NCI-H460 (cell line): ENCODE measurements around the gene CHRM5. TPM values are rescaled to one million over a fixed set of nuclear protein-coding genes. Genes with fewer than 3 reads are reported as not detected.

Experiments
- DNase-seq: peaks from one replicate; pipeline ENCODE4 v3.0.0-alpha.2; 2016; ENCODE audit warnings: low read depth; ENCODE audit errors: extremely low read depth
- total RNA-seq: library from RNA; depleted of rRNA; stranded (reverse); fragments of >200 nt; shearing (Covaris generic); gene quantifications from 2 replicates; pipeline ENCODE4 v1.2.3, GENCODE V29; 2014; rRNA removed

CHRM5 gene
- total RNA-seq, 1 experiment from 2014 or later, result not detected

DNA sequence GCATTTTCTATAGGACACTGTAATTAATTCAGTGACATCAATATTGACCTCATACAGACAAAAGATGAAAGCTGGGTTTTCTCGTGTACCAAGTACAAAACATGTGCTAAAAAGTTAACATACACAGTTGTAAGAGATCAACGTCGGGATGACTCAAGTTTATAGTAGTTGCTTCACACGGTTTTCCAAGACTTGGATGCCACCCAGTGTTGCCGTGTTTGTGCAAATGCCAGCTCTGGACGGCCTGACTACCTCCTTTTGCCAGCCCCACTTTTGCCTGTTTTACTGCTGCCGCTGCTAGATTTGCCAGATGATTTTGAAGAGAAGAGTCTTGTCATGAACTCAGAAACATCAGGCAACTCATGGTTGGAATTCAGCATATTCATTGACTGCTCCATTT is 115.8 kb downstream of the CHRM5 start:
- peak; percentile 18 for DNase-seq

DNA sequence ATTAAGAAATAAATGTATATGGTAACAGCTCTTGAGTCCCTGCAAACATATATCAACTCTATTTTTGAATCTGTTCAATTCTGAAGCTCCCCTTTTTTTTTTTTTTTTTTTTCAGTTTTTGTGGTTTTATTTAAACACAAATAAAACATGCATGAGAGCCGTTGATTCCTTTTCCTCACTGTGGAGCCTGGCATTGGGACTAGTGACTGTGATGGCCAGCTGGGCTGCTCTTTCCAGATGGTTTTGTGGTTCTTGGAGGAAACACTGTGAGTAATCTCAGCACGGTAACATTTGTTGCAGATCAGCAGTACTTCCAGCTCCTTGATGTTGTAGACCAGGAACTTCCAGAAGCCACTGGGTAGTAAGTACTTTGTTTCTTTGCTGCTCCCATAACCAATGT is 117.4 kb downstream of the CHRM5 start:
- DNase-seq, result no peak

DNA sequence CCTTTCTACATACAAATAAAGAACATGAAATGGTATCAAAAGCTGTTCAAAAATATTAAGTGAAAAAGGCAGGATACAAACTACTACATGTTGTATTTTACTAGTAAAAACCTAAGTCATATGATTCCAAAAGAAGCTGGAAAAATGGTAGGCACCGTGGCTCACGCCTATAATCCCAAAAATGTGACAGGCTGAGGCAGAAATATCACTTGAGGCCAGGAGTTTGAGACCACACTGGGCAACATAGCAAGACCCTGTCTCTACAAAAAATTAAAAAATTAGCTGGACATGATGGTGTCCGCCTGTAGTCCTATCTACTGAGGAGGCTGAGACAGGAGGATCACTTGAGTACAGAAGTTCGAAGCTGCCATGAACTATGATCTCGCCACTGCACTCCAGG is 131.6 kb downstream of the CHRM5 start:
- no peak for DNase-seq

GRCh38 chr15:34101366-34102174 is 133.3 kb downstream of the CHRM5 start, which contains the start of the genes EMC7 and PGBD4:
Gene EMC7, minus strand, starts transcription at chr15:34101862. Its CDS starts 23 bp downstream, at chr15:34101839.
Gene PGBD4, plus strand, starts transcription at chr15:34102083. Its CDS starts 449 bp downstream, at chr15:34102532.
- peak; percentile 98 for DNase-seq

DNA sequence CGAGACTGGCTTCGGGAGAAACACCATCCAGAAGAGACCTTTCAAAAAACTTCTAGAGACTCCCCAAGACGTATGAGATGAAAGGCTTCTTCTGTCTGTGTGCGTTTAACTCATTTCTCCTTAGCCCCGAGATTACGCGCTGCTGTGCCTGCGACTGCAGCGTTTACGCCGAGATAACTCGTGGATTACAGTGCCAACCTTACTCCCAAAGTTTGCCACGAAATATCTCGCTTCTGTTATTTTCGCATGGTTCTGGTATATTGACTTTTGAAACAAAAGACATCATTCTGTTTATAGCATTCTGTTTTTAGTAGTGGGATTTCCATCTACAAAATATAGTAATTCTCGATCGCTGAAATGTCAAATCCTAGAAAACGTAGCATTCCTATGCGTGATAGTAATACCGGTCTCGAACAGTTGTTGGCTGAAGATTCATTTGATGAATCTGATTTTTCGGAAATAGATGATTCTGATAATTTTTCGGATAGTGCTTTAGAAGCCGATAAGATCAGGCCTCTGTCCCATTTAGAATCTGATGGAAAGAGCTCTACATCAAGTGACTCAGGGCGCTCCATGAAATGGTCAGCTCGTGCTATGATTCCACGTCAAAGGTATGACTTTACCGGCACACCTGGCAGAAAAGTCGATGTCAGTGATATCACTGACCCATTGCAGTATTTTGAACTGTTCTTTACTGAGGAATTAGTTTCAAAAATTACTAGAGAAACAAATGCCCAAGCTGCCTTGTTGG is 134.1 kb downstream of the CHRM5 start:
- no peak for DNase-seq

DNA sequence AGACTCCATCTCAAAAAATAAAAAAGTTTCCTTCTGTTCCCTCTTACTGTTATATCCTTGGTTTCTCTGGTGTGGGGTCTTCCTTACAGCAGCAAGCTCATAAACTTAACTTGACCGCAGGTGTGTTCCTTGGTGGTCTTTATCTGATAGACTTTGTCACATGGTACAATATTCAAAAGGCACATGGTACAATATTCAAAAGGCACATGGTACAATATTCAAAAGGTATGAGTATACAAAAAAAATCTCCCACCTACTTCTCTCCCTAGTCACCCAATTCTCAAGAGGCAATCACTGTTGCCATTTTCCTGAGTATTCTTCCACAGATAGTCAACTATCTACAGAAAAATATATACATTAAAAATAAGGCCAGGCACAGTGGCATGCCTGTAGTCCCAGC is 138.1 kb downstream of the CHRM5 start:
- DNase-seq, result no peak

DNA sequence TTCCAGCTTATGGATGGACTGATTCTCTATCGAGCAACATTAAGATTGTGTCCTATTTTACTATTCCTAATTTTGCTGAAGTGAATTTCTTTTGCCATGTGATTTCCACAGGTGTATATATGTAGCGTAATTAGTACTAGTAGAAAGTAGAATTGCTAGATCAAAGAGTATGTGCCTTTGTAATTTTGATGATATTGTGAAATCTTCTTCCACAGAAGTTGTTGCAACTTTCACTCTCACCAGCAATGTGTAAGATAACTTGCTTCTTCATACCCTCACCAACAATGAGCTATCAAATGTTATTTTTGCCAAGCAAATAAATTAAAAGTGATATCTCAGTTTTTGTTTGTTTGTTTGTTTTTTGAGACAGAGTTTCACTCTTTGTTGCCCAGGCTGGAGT is 139.0 kb downstream of the CHRM5 start:
- DNase-seq, result no peak

- peak; percentile 27 for DNase-seq
Observed at GRCh38 chr15:34109797-34110663, 141.7 kb downstream of the CHRM5 start.

- no peak for DNase-seq
Observed at GRCh38 chr15:34111488-34111887, 143.2 kb downstream of the CHRM5 start.

- DNase-seq, result no peak
Observed at GRCh38 chr15:34114215-34114614, 145.9 kb downstream of the CHRM5 start.

- no peak for DNase-seq
Observed at GRCh38 chr15:34114739-34115138, 146.4 kb downstream of the CHRM5 start.

DNA sequence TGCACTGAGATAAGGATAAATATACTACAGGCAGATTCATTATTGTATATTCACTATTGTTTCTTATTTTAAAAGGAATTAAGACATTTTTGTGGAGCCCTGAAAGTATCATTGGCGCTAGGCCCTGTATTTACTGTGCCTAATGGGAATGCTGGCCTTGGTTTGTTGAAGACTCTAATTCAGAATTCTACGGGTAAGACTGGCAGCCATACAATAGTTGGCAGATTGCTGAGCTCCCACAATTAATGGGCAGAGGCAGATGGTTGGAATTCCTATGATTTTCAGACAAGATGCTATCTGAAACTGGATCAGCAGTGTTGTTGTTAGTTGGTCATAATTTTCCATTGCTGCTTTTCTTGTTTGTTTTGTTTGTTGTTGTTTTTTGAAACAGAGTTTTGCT is 148.3 kb downstream of the CHRM5 start:
- DNase-seq, result no peak

Other genes with a start within 250 kb of the CHRM5 start
- gene AVEN, start 70.7 kb downstream of the CHRM5 start, total RNA-seq, result 16.5 and 18.1 TPM in 2 replicates
- 64.8 and 83.2 TPM in 2 replicates for gene EMC7, start 133.4 kb downstream of the CHRM5 start, total RNA-seq
- 2.0 and 2.6 TPM in 2 replicates for gene PGBD4, start 133.6 kb downstream of the CHRM5 start, total RNA-seq
- 40.9 and 55.2 TPM in 2 replicates for gene KATNBL1, start 241.6 kb downstream of the CHRM5 start, total RNA-seq